ENCODE results near the gene SLC6A12. TPM values are rescaled to one million over a fixed set of nuclear protein-coding genes. Genes with fewer than 3 reads are reported as not detected.

SLC6A12 gene
- total RNA-seq, 1 experiment from 2014 or later: not detected

DNA sequence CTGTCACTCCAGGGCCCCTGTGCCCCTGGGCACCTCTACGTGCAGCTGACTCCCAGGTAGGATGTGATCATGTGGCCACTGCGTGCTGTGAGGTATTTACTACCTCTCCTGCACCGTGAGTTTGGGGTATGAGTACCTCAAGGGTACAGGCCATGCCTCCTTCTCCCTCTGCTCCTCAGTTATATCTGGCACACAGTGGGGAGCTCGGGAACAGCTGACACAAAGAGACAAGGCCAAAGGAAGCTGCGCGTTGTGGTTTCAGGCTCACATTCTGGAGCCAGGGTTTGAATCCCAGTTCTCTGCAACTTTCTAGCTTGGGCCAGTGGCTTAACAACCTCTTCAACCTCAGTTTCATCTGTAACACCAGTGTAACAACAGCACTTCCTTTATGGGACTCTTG is 7.8 kb upstream of the SLC6A12 start:
- Histone ChIP-seq H3K79me2 (ENCODE audit: low read length) (no peaks in the 10 kb centered on the region), H4K20me1 (ENCODE audit: low read length) (no peaks in the 10 kb centered on the region), H3K9ac (ENCODE audit: low read length) (no peak overlapping the region), H3K9me3 (ENCODE audit: low read length) (no peaks in the 10 kb centered on the region), H3K4me2 (ENCODE audit: low read length) (no peak overlapping the region), H3K27me3 (ENCODE audit: low read length) (peaks cover 6% of the 10 kb centered on the region), H2AFZ (ENCODE audit: low read length) (no peak overlapping the region), H3K4me3 (ENCODE audit: low read length) (no peak overlapping the region), H3F3A (ENCODE audit: low read length, unreplicated experiment) (no peaks in the 10 kb centered on the region), H3K9me2 (replicated peaks; ENCODE audit: low read length) (no peaks in the 10 kb centered on the region), H3K27ac (ENCODE audit: low read length) (no peak overlapping the region), H3K4me1 (ENCODE audit: insufficient read depth, low read length) (no peaks in the 10 kb centered on the region), H3K36me3 (ENCODE audit: low read depth, low read length) (no peaks in the 10 kb centered on the region; the same call in 1 of the 2 replicates)
- ChIA-PET CTCF (no interaction called here), POLR2A (ENCODE audit: unreplicated experiment) (no interaction called here)
- intact Hi-C loops (cut with micrococcal nuclease): no loop called here
- DNase-seq: no peak
- TF ChIP-seq EZH2 (IDR thresholded peaks at IDR 0.05; ENCODE audit: low read length, unreplicated experiment): no peak
- TF ChIP-seq, protein P1, sequence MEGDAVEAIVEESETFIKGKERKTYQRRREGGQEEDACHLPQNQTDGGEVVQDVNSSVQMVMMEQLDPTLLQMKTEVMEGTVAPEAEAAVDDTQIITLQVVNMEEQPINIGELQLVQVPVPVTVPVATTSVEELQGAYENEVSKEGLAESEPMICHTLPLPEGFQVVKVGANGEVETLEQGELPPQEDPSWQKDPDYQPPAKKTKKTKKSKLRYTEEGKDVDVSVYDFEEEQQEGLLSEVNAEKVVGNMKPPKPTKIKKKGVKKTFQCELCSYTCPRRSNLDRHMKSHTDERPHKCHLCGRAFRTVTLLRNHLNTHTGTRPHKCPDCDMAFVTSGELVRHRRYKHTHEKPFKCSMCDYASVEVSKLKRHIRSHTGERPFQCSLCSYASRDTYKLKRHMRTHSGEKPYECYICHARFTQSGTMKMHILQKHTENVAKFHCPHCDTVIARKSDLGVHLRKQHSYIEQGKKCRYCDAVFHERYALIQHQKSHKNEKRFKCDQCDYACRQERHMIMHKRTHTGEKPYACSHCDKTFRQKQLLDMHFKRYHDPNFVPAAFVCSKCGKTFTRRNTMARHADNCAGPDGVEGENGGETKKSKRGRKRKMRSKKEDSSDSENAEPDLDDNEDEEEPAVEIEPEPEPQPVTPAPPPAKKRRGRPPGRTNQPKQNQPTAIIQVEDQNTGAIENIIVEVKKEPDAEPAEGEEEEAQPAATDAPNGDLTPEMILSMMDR (conservative IDR thresholded peaks at IDR 0.05; ENCODE audit: low read depth, low read length): no peak
- TF ChIP-seq EZH2phosphoT487 (IDR thresholded peaks at IDR 0.05; ENCODE audit: borderline replicate concordance, low read length): no peak
- ATAC-seq: no peak
- no TSS peak for BruUV-seq (replicated peaks)

- Histone ChIP-seq H4K20me1 (ENCODE audit: low read length) (no peaks in the 10 kb centered on the region), H3K79me2 (ENCODE audit: low read length) (no peaks in the 10 kb centered on the region), H3K9ac (ENCODE audit: low read length) (no peak overlapping the region), H3F3A (ENCODE audit: low read length, unreplicated experiment) (no peaks in the 10 kb centered on the region), H3K27ac (ENCODE audit: low read length) (no peak overlapping the region), H3K4me2 (ENCODE audit: low read length) (no peak overlapping the region), H3K4me1 (ENCODE audit: insufficient read depth, low read length) (no peaks in the 10 kb centered on the region), H3K9me2 (replicated peaks; ENCODE audit: low read length) (no peaks in the 10 kb centered on the region), H2AFZ (ENCODE audit: low read length) (no peak overlapping the region), H3K9me3 (ENCODE audit: low read length) (no peaks in the 10 kb centered on the region), H3K27me3 (ENCODE audit: low read length) (no peaks in the 10 kb centered on the region; the same call in 1 of the 2 replicates), H3K4me3 (ENCODE audit: low read length) (no peak overlapping the region), H3K36me3 (ENCODE audit: low read depth, low read length) (no peaks in the 10 kb centered on the region; the same call in 1 of the 2 replicates)
- no TSS peak for BruUV-seq (replicated peaks)
- DNase-seq (no peak), ATAC-seq (no peak)
- ChIA-PET POLR2A (ENCODE audit: unreplicated experiment) (no interaction called here), CTCF (no interaction called here)
- intact Hi-C loops (cut with micrococcal nuclease): no loop called here
- no peak for TF ChIP-seq EZH2phosphoT487 (IDR thresholded peaks at IDR 0.05; ENCODE audit: borderline replicate concordance, low read length)
These were observed 7.1 kb upstream of the SLC6A12 start for GRCh38 chr12:220946-221550.

- H3K9ac ChIP-seq (ENCODE audit: low read length): no peak overlapping the region
- ChIA-PET CTCF (no interaction called here), POLR2A (ENCODE audit: unreplicated experiment) (no interaction called here)
- H3K4me1 ChIP-seq (ENCODE audit: insufficient read depth, low read length): no peaks in the 10 kb centered on the region
- no peaks in the 10 kb centered on the region for H3K9me3 ChIP-seq (ENCODE audit: low read length)
- no peaks in the 10 kb centered on the region; the same call in 1 of the 2 replicates for H3K27me3 ChIP-seq (ENCODE audit: low read length)
- no peak overlapping the region for H3K4me2 ChIP-seq (ENCODE audit: low read length)
- no peaks in the 10 kb centered on the region for H3K9me2 ChIP-seq (replicated peaks; ENCODE audit: low read length)
- intact Hi-C loops (cut with micrococcal nuclease): no loop called here
- ATAC-seq (no peak), DNase-seq (no peak)
- no peak overlapping the region for H2AFZ ChIP-seq (ENCODE audit: low read length)
- H3K36me3 ChIP-seq (ENCODE audit: low read depth, low read length): no peaks in the 10 kb centered on the region; the same call in 1 of the 2 replicates
- BruUV-seq (replicated peaks): no TSS peak
- TF ChIP-seq EZH2 (IDR thresholded peaks at IDR 0.05; ENCODE audit: low read length, unreplicated experiment): no peak
- TF ChIP-seq, protein P1 (conservative IDR thresholded peaks at IDR 0.05; ENCODE audit: low read depth, low read length): no peak
- no peak for TF ChIP-seq EZH2phosphoT487 (IDR thresholded peaks at IDR 0.05; ENCODE audit: borderline replicate concordance, low read length)
- H3K27ac ChIP-seq (ENCODE audit: low read length): no peak overlapping the region
- no peak overlapping the region for H3K4me3 ChIP-seq (ENCODE audit: low read length)
- H3K79me2 ChIP-seq (ENCODE audit: low read length): no peaks in the 10 kb centered on the region
- no peaks in the 10 kb centered on the region for H3F3A ChIP-seq (ENCODE audit: low read length, unreplicated experiment)
- no peaks in the 10 kb centered on the region for H4K20me1 ChIP-seq (ENCODE audit: low read length)
These were observed 6.5 kb upstream of the SLC6A12 start for GRCh38 chr12:220491-220890.
